Peyer's patch (tissue), 4 donors: ENCODE results near the gene BLID.

Experiments
- CTCF ChIP-seq, 6 experiments: fragments of 450-650 bp in 4 of 6; fragments of 200-600 bp in 2 of 6; sonication (generic) in 1 of 6; IDR thresholded peaks; one replicate each; pipeline ENCODE4 v1.5.1; 2017 to 2019; ENCODE audit warnings: antibody characterized with exemption in 6 of 6, mild to moderate bottlenecking in 3 of 6, moderate library complexity in 1 of 6
- POLR2A ChIP-seq, 2 donors: fragments of 450-650 bp; IDR thresholded peaks; one replicate each; pipeline ENCODE4 v1.5.1; 2017; ENCODE audit warnings: antibody characterized with exemption in 2 of 2, mild to moderate bottlenecking in 2 of 2, moderate library complexity in 2 of 2

- no peak for TF ChIP-seq CTCF (IDR thresholded peaks at IDR 0.05)
- TF ChIP-seq POLR2A (IDR thresholded peaks at IDR 0.05) = no peak
Measured at GRCh38 chr11:122076512-122077120, 39.4 kb downstream of the BLID start.
